Adrenal gland (tissue), 5 donors: ENCODE measurements around the gene CNST.

Source experiments
- CTCF ChIP-seq, 6 experiments: fragments of 450-650 bp in 4 of 6; fragments of 200-600 bp in 2 of 6; sonication (generic) in 1 of 6; IDR thresholded peaks; 1 replicate in 5 of 6; 2 replicates in 1 of 6; pipeline versions ENCODE4 v1.5.1 to v1.8.0; 2016 to 2021; ENCODE audit warnings: antibody characterized with exemption in 6 of 6, mild to moderate bottlenecking in 2 of 6, moderate library complexity in 1 of 6
- POLR2A ChIP-seq, 2 donors: fragments of 450-650 bp; IDR thresholded peaks; one replicate each; pipeline ENCODE4 v1.6.1; 2017; ENCODE audit warnings: antibody characterized with exemption in 2 of 2, mild to moderate bottlenecking in 2 of 2, moderate library complexity in 1 of 2
- donor health status: DM: no; HTN: no; CAD: no.

- TF ChIP-seq CTCF (IDR thresholded peaks at IDR 0.05) (no peak), POLR2A (IDR thresholded peaks at IDR 0.05) (no peak)
These were observed 143.6 kb downstream of the CNST start for GRCh38 chr1:246709835-246710234.
